ENCODE results near the gene IGSF3.
A peak's percentile ranks its signal among the peaks of the same experiment; 100 is the strongest.

IGSF3 gene

GRCh38 chr1:116686175-116686574 lies 18.6 kb upstream of the IGSF3 start:
- DNase-seq (ENCODE audit: low spot score), result no peak

- DNase-seq (ENCODE audit: low spot score), result no peak
Observed at GRCh38 chr1:116684575-116684974, 17.0 kb upstream of the IGSF3 start.

GRCh38 chr1:116682641-116683221 lies 15.2 kb upstream of the IGSF3 start:
- DNase-seq (ENCODE audit: low spot score), result no peak

GRCh38 chr1:116681343-116681899 lies 13.9 kb upstream of the IGSF3 start:
- DNase-seq (ENCODE audit: low spot score), result no peak

GRCh38 chr1:116680752-116681151 lies 13.2 kb upstream of the IGSF3 start:
- no peak for DNase-seq (ENCODE audit: low spot score)

GRCh38 chr1:116679828-116680628 lies 12.5 kb upstream of the IGSF3 start:
- no peak for DNase-seq (ENCODE audit: low spot score)

GRCh38 chr1:116679091-116679827 lies 11.7 kb upstream of the IGSF3 start:
- DNase-seq (ENCODE audit: low spot score), result no peak

- no peak for DNase-seq (ENCODE audit: low spot score)
Observed at GRCh38 chr1:116678732-116679090, 11.2 kb upstream of the IGSF3 start.

- no peak for DNase-seq (ENCODE audit: low spot score)
Observed at GRCh38 chr1:116677474-116678062, 10.0 kb upstream of the IGSF3 start.

- no peak for DNase-seq (ENCODE audit: low spot score)
Observed at GRCh38 chr1:116676291-116676690, 8.8 kb upstream of the IGSF3 start.

- no peak for DNase-seq (ENCODE audit: low spot score)
Observed at GRCh38 chr1:116674751-116675150, 7.2 kb upstream of the IGSF3 start.

- no peak for DNase-seq (ENCODE audit: low spot score)
Observed at GRCh38 chr1:116674011-116674531, 6.5 kb upstream of the IGSF3 start.

- DNase-seq (ENCODE audit: low spot score), result no peak
Observed at GRCh38 chr1:116671912-116672311, 4.4 kb upstream of the IGSF3 start.

- no peak for DNase-seq (ENCODE audit: low spot score)
Observed at GRCh38 chr1:116671072-116671760, 3.7 kb upstream of the IGSF3 start.

GRCh38 chr1:116668277-116668676 lies 744 bp upstream of the IGSF3 start:
- no peak for DNase-seq (ENCODE audit: low spot score)

GRCh38 chr1:116667078-116667574 lies 407 bp downstream of the IGSF3 start:
- peak; percentile 24 for DNase-seq (ENCODE audit: low spot score)

- no peak for DNase-seq (ENCODE audit: low spot score)
Observed at GRCh38 chr1:116666187-116667077, 1.1 kb downstream of the IGSF3 start.

- DNase-seq (ENCODE audit: low spot score), result no peak
Observed at GRCh38 chr1:116664978-116665371, 2.6 kb downstream of the IGSF3 start.

- DNase-seq (ENCODE audit: low spot score), result no peak
Observed at GRCh38 chr1:116664366-116664977, 3.1 kb downstream of the IGSF3 start.

GRCh38 chr1:116663821-116664220 lies 3.7 kb downstream of the IGSF3 start:
- no peak for DNase-seq (ENCODE audit: low spot score)
